Spinal cord (tissue), 10 donors: Measurements from ENCODE around the gene CADPS. TPM values are rescaled to one million over a fixed set of nuclear protein-coding genes. Genes with fewer than 3 reads are reported as not detected.
"Not testable (repeated sequence)": the region's sequence is repeated elsewhere in the genome, so short reads cannot be mapped to it uniquely, and the experiment has no call there.

Experiments used
- DNase-seq, 6 donors: peaks; one replicate each; pipeline versions ENCODE4 v3.0.0 to v3.0.0-alpha.2; 2013 to 2015; ENCODE audit warnings: low spot score in 6 of 6, low read depth in 4 of 6
- H3K27ac ChIP-seq: one replicate; pipeline ENCODE4 v1.5.1; 2013; ENCODE audit warnings: low read depth, low read length, control low read depth
- H3K27me3 ChIP-seq: one replicate; pipeline ENCODE4 v1.6.1; 2013; ENCODE audit warnings: low read length; ENCODE audit not compliant: control insufficient read depth, insufficient read depth
- H3K36me3 ChIP-seq: one replicate; pipeline ENCODE4 v1.6.1; 2013; ENCODE audit warnings: low read length; ENCODE audit not compliant: control insufficient read depth, insufficient read depth
- H3K4me1 ChIP-seq: one replicate; pipeline ENCODE4 v1.6.1; 2013; ENCODE audit warnings: low read length; ENCODE audit not compliant: control insufficient read depth, insufficient read depth
- H3K4me3 ChIP-seq: one replicate; pipeline ENCODE4 v1.5.1; 2013; ENCODE audit warnings: low read depth, low read length, control low read depth
- H3K9me3 ChIP-seq: one replicate; pipeline ENCODE4 v1.6.1; 2013; ENCODE audit warnings: low read length; ENCODE audit not compliant: control insufficient read depth, insufficient read depth
- WGBS: methylation state at CpG from one replicate; pipeline ENCODE4 v1.1.5; 2013; ENCODE audit warnings: missing lambda C conversion rate; ENCODE audit not compliant: insufficient coverage; 5-methylcytosine and 5-hydroxymethylcytosine counted together
- polyA plus RNA-seq, 2 donors: library from polyadenylated mRNA; unstranded; fragments of 120-200 nt; gene quantifications; one replicate each; pipeline ENCODE4 v1.2.1, GENCODE V29; 2013; ENCODE audit not compliant: insufficient read length in 2 of 2
- total RNA-seq, 2 donors: library from RNA; depleted of rRNA in 1 of 2; stranded (reverse); fragments of 120-200 nt in 1 of 2; fragments of >200 nt in 1 of 2; gene quantifications; one replicate each; pipeline versions ENCODE4 v1.2.3 to v1.2.4, GENCODE V29; 2013 to 2014
- donor health status: healthy.

Gene CADPS
- total and polyA plus RNA-seq, 4 donors, result 79.7 to 251 (median 198) TPM

- H3K27me3 ChIP-seq, result no peaks in the 10 kb centered on the region
Observed at GRCh38 chr3:62582495-62583172, 292.6 kb downstream of the CADPS start.

GRCh38 chr3:62580485-62580884 is 294.7 kb downstream of the CADPS start:
- H3K4me1 ChIP-seq, DNase-seq, H3K4me3 ChIP-seq, H3K27ac ChIP-seq, H3K27me3 ChIP-seq, H3K9me3 ChIP-seq, H3K36me3 ChIP-seq: not testable (repeated sequence)
- WGBS, result no CpG with 5 or more reads among the region's 1 CpG

More at GRCh38 chr3:62582495-62583172, 292.6 kb downstream of the CADPS start:
- Histone ChIP-seq H3K9me3 (no peaks in the 10 kb centered on the region), H3K36me3 (peaks cover 4% of the 10 kb centered on the region), H3K4me3 (no peak overlapping the region), H3K4me1 (no peaks in the 10 kb centered on the region), H3K27ac (no peak overlapping the region)
- no peak for DNase-seq
- WGBS, result no CpG with 5 or more reads among the region's 4 CpGs

- no CpG with 5 or more reads among the region's 1 CpG for WGBS
- no peak for DNase-seq
- Histone ChIP-seq H3K36me3 (peaks cover 3% of the 10 kb centered on the region), H3K27ac (no peak overlapping the region), H3K4me3 (no peak overlapping the region), H3K9me3 (no peaks in the 10 kb centered on the region), H3K4me1 (no peaks in the 10 kb centered on the region), H3K27me3 (no peaks in the 10 kb centered on the region)
Observed at GRCh38 chr3:62577153-62577552, 298.1 kb downstream of the CADPS start.

DNA sequence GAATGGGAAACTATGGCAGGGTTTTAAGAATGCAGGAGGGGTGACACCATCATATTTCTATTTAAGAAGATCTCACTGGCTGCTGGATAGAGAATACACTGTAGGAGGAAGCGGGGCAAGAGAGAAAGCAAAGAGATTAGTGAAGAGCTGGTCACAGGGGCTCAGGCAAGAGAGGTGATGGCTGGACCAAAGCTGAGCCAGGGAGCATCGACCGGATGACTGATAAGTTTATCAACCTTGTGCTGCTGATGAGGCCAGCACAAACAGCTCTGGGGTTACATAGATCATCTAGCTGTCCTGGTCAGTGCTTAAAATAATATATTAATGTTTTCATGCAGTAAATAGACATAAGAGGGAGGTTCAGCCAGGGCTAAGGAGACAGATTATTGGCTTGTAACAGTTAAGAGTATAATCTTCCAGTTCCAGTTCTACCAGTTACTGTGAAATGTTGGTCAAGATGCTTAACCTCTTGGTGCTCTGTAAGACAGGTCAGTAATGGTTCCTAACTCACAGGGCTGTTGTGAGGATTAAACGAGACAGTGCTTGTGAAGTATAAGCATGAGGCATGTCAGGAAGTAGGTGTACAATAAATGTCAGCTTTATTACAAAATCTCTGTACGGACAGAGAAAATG is 300.8 kb downstream of the CADPS start:
- Histone ChIP-seq H3K4me3 (no peak overlapping the region), H3K9me3 (no peaks in the 10 kb centered on the region), H3K27me3 (no peaks in the 10 kb centered on the region), H3K27ac (no peak overlapping the region), H3K36me3 (no peaks in the 10 kb centered on the region), H3K4me1 (no peaks in the 10 kb centered on the region)
- DNase-seq, result no peak
- WGBS, result 100% methylated on average over 2 of the region's 5 CpGs

DNA sequence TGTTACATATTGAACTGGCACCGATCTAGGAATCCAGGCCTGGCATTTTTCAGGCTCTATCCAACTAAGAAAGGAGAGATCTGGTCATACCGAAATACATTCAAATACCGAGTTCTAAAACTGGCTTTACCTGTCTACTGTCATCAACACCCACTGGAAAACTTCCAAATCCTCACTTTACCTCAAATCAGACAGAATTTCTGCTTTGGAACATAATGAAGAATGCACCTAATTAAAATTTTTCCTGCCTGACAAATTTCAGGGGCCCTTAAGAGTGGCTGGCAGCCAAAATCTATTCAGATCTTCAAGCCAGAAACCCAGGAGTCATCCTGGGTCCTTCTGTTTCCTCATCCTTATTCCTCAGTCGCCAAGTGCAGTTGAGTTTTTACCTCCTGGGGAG is 303.3 kb downstream of the CADPS start:
- peaks cover 3% of the 10 kb centered on the region for H3K36me3 ChIP-seq
- WGBS, result 91% methylated on average over 4 of the region's 4 CpGs
- no peak overlapping the region for H3K4me3 ChIP-seq

DNA sequence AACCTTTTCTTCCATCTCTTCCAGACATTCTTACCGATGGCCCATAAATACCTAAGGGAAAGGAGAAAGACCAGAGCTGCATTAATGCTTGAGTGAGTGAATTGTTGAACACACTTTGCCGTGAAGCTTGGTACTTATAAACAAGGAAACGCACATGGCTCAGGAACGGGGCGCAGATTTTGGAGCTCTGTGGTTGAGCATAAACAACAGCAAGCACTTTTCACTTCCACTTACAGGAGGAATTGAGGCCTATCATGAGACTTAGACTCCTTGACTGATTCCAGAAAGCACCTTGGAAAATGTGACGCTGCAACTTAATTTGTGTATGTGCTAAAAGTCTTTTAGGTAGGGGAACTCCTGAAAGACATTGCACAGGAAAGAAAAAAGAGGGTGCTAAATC is 304.3 kb downstream of the CADPS start:
- no peaks in the 10 kb centered on the region for H3K4me1 ChIP-seq
- H3K27me3 ChIP-seq, result no peaks in the 10 kb centered on the region
- DNase-seq, result no peak
- WGBS, result 60% methylated on average over 1 of the region's 6 CpGs
- no peaks in the 10 kb centered on the region for H3K9me3 ChIP-seq
- peaks cover 3% of the 10 kb centered on the region for H3K36me3 ChIP-seq
- H3K27ac ChIP-seq, result no peak overlapping the region
- no peak overlapping the region for H3K4me3 ChIP-seq

More for the DNA sequence above, 303.3 kb downstream of the CADPS start:
- Histone ChIP-seq H3K4me1 (no peaks in the 10 kb centered on the region), H3K9me3 (no peaks in the 10 kb centered on the region), H3K27me3 (no peaks in the 10 kb centered on the region), H3K27ac (no peak overlapping the region)
- no peak for DNase-seq

DNA sequence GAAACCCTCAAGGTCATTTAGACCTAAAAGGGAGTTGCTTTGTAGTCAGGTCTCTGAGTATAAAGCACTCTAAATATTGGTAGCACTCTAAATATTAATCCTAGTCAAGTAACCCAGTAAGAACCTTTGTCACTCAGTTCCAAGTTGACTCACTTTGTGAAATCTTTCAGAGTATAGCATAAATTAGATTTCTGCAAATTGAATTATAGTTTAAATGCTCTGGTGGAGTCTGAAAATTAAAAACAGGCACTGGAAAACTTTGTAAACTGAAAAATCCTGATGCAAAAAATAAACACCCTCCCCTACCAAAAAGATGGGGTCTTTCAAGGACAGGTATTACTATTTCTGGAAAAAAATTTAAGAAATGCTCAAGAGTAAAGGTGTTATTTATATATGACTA is 305.6 kb downstream of the CADPS start:
- no peaks in the 10 kb centered on the region for H3K4me1 ChIP-seq
- H3K27ac ChIP-seq, result no peak overlapping the region
- no peak overlapping the region for H3K4me3 ChIP-seq
- DNase-seq, result no peak
- peaks cover 3% of the 10 kb centered on the region for H3K36me3 ChIP-seq
- H3K9me3 ChIP-seq, result no peaks in the 10 kb centered on the region
- H3K27me3 ChIP-seq, result no peaks in the 10 kb centered on the region

DNA sequence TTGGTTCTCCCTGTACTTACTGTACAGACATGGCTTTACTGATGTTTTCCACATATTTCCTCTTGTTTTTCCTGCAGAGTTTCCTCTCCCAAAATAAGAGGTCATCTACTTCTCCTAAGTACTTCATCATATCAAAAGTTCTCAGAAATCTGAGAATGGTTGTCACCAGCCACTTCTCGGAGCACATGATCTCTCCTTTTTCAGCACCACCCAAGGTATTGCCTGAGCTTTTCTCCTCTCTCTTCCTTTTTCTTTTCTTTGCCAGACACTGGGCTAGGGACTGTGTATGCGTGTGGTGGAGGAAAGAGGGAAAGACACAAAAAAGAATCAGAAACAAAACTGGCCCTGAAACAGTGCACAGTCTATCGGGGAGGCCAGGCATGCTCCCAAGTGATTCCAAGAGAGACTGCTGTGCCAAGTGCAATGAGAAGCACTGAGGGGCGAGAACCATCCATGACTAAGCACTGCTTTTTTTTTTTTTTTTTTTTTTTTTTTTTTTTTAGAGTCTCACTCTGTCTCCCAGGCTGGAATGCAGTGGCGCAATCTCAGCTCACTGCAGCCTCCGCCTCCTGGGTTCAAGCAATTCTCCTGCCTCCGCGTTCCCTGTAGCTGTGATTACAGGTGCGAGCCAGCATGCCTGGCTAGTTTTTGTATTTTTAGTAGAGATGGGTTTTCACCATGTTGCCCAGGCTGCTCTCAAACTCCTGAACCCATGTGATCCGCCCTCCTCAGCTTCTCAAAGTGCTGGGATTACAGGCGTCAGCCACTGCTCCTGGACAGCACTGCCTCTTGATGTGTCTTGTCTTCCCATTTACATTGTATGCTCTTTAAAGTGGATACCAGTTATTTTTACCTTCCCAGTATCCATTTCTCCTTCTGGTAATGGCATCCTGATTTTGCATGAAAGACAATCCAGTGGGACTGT is 307.9 kb downstream of the CADPS start:
- peaks cover 3% of the 10 kb centered on the region for H3K36me3 ChIP-seq
- no peak overlapping the region for H3K27ac ChIP-seq
- H3K4me1 ChIP-seq, result no peaks in the 10 kb centered on the region
- H3K27me3 ChIP-seq, result no peaks in the 10 kb centered on the region
- peak in 1 of 6 donors; percentile 65 for DNase-seq
- no peaks in the 10 kb centered on the region for H3K9me3 ChIP-seq
- no peak overlapping the region for H3K4me3 ChIP-seq
- WGBS, result 79% methylated on average over 5 of the region's 11 CpGs

DNA sequence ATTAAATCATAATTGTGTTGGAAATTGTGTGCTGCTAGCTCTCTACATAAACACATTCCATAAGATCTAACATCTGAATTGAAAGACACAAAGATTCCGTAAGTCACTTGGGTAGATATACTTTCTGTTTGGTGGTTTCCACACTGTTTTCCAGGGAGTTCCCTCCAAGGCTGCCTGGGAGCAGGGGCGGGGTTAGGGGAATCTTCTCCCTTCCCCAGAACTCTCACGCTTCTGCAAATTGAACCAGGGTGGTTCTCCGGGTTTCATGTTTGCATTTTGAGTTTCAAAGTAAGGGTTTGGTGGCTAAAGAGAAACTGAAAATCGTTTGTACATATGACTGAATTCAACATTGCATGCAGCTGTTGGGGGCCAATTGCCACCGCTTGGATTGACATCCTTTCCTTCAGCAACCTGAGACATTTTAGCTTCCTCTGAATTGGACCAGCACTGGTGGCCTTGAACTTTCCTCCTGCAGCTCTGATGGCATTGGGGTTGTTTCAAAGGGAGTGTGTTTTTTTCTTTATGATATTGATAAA is 309.1 kb downstream of the CADPS start:
- Histone ChIP-seq H3K27ac (no peak overlapping the region), H3K27me3 (no peaks in the 10 kb centered on the region), H3K9me3 (no peaks in the 10 kb centered on the region), H3K36me3 (peaks cover 3% of the 10 kb centered on the region), H3K4me3 (no peak overlapping the region), H3K4me1 (no peaks in the 10 kb centered on the region)
- no peak for DNase-seq
- 85% methylated on average over 4 of the region's 6 CpGs for WGBS
